ENCODE measurements around the gene ATF7IP2.

Gene ATF7IP2

GRCh38 chr16:10510279-10510678 is 124.4 kb downstream of the ATF7IP2 start:
- DNase-seq (ENCODE audit: low read depth), result no peak
- no peak overlapping the region for H3K4me3 ChIP-seq (ENCODE audit: low read length)
- no peak for TF ChIP-seq CTCF (conservative IDR thresholded peaks at IDR 0.05; ENCODE audit: low read length)

GRCh38 chr16:10511829-10512228 is 126.0 kb downstream of the ATF7IP2 start:
- H3K4me3 ChIP-seq (ENCODE audit: low read length), result no peak overlapping the region
- no peak for TF ChIP-seq CTCF (conservative IDR thresholded peaks at IDR 0.05; ENCODE audit: low read length)
- no peak for DNase-seq (ENCODE audit: low read depth)

- DNase-seq (ENCODE audit: low read depth), result peak; percentile 70
- TF ChIP-seq CTCF (conservative IDR thresholded peaks at IDR 0.05; ENCODE audit: low read length), result peak; percentile 60
- H3K4me3 ChIP-seq (ENCODE audit: low read length), result no peak overlapping the region
Observed at GRCh38 chr16:10514369-10515055, 128.7 kb downstream of the ATF7IP2 start.

GRCh38 chr16:10517868-10518267 is 132.0 kb downstream of the ATF7IP2 start:
- no peak overlapping the region for H3K4me3 ChIP-seq (ENCODE audit: low read length)
- no peak for TF ChIP-seq CTCF (conservative IDR thresholded peaks at IDR 0.05; ENCODE audit: low read length)
- no peak for DNase-seq (ENCODE audit: low read depth)

- no peak for DNase-seq (ENCODE audit: low read depth)
- no peak for TF ChIP-seq CTCF (conservative IDR thresholded peaks at IDR 0.05; ENCODE audit: low read length)
- H3K4me3 ChIP-seq (ENCODE audit: low read length), result no peak overlapping the region
Observed at GRCh38 chr16:10518479-10519041, 132.7 kb downstream of the ATF7IP2 start.

- H3K4me3 ChIP-seq (ENCODE audit: low read length), result no peak overlapping the region
- DNase-seq (ENCODE audit: low read depth), result no peak
- TF ChIP-seq CTCF (conservative IDR thresholded peaks at IDR 0.05; ENCODE audit: low read length), result no peak
Observed at GRCh38 chr16:10519297-10519696, 133.4 kb downstream of the ATF7IP2 start.

Measured in AG10803 (cell line).